GM12878 (cell line): ENCODE data around the gene THRB. TPM values are rescaled to one million over a fixed set of nuclear protein-coding genes. Genes with fewer than 3 reads are reported as not detected.

Source experiments
- ATAC-seq: fragments of 200-7000 bp; cut with Tn5 transposase; 3 replicates; pipeline ENCODE4 v1.9.1; 2020; ENCODE audit warnings: mild to moderate bottlenecking, moderate library complexity
- BruUV-seq: library from RNA; stranded (reverse); fragments of 400-500 nt; replicated peaks from 2 replicates; lab custom pipeline; 2021; lab: Mats Ljungman, UMichigan
- CTCF ChIA-PET: fragments of 300-600 bp; sonication (Branson Sonifier 250); formaldehyde crosslinking; extraction: SDS; loops from one replicate; lab custom pipeline; 2021; ENCODE audit warnings: inconsistent platforms; lab: Yijun Ruan, JAX
- POLR2A ChIA-PET: fragments of 350-600 bp; formaldehyde crosslinking; extraction: SDS; loops from one replicate; lab custom pipeline; 2021; ENCODE audit warnings: inconsistent platforms; lab: Charles Lee
- RAD21 ChIA-PET: fragments of 300-600 bp; sonication (Branson Sonifier 250); formaldehyde crosslinking; loops from one replicate; lab custom pipeline; 2023; ENCODE audit warnings: antibody characterized with exemption; ENCODE audit not compliant: unreplicated experiment; lab: Charles Lee
- SMC1A ChIA-PET: fragments of 300-600 bp; sonication (Branson Sonifier 250); formaldehyde crosslinking; loops from one replicate; lab custom pipeline; 2023; ENCODE audit not compliant: unreplicated experiment, uncharacterized antibody; lab: Charles Lee
- DNase-seq: peaks from one replicate; pipeline ENCODE4 v3.0.0-alpha.2; 2011; ENCODE audit warnings: low read depth, low spot score
- FAIRE-seq: peaks from 3 replicates; lab custom pipeline; 2011; peaks lifted over from hg19 to GRCh38; lab: Jason Lieb, UNC
- H2AFZ ChIP-seq: 2 replicates; pipeline ENCODE4 v1.6.0; 2011; ENCODE audit warnings: low read depth, low read length, control low read depth; ENCODE audit not compliant: control insufficient read depth
- H3K27ac ChIP-seq: 2 replicates; pipeline ENCODE4 v1.5.1; 2011; ENCODE audit warnings: control low read depth; ENCODE audit not compliant: control insufficient read depth, insufficient read depth
- H3K27me3 ChIP-seq, 2 experiments: replicated peaks in 1 of 2; 2 replicates each; pipeline versions ENCODE4 v1.6.0 to v1.6.1; 2011; ENCODE audit warnings: low read length in 1 of 2; ENCODE audit not compliant: control insufficient read depth in 2 of 2, insufficient read depth in 2 of 2
- H3K36me3 ChIP-seq, 2 experiments: 2 replicates each; pipeline ENCODE4 v1.5.1; 2011; ENCODE audit warnings: low read length in 1 of 2; ENCODE audit not compliant: control insufficient read depth in 2 of 2, insufficient read depth in 2 of 2
- H3K4me1 ChIP-seq: 2 replicates; pipeline ENCODE4 v1.6.1; 2011; ENCODE audit warnings: mild to moderate bottlenecking, low read length, moderate library complexity, mixed read lengths; ENCODE audit not compliant: control insufficient read depth, insufficient read depth
- H3K4me2 ChIP-seq: 2 replicates; pipeline ENCODE4 v1.6.0; 2011; ENCODE audit warnings: control low read depth; ENCODE audit not compliant: control insufficient read depth, insufficient read depth
- H3K4me3 ChIP-seq: fragments of 200-600 bp; sonication (generic); 2 replicates; pipeline ENCODE4 v1.5.1; 2016
- H3K79me2 ChIP-seq: 2 replicates; pipeline ENCODE4 v1.6.0; 2011; ENCODE audit warnings: low read length; ENCODE audit not compliant: control insufficient read depth, insufficient read depth
- H3K9ac ChIP-seq: 2 replicates; pipeline ENCODE4 v1.8.0; 2011; ENCODE audit warnings: low read length, control low read depth, mixed read lengths; ENCODE audit not compliant: control insufficient read depth, insufficient read depth
- H3K9me3 ChIP-seq: replicated peaks from 3 replicates; pipeline ENCODE4 v1.5.1; 2011; ENCODE audit warnings: mild to moderate bottlenecking, low read length; ENCODE audit not compliant: control insufficient read depth, insufficient read depth
- H4K20me1 ChIP-seq: 2 replicates; pipeline ENCODE4 v1.6.0; 2011; ENCODE audit not compliant: control insufficient read depth, insufficient read depth
- HCFC1 ChIP-seq: fragments of 150-350 bp; IDR thresholded peaks from 2 replicates; pipeline ENCODE4 v1.6.1; 2014; ENCODE audit warnings: low read length
- JUNB ChIP-seq: IDR thresholded peaks from 2 replicates; pipeline ENCODE4 v1.6.1; 2016; ENCODE audit warnings: antibody characterized with exemption, mild to moderate bottlenecking
- MYB ChIP-seq: fragments of 150-350 bp; IDR thresholded peaks from 2 replicates; pipeline ENCODE4 v1.6.1; 2014; ENCODE audit warnings: mild to moderate bottlenecking, low read depth, low read length, borderline replicate concordance
- PBX3 ChIP-seq: IDR thresholded peaks from 2 replicates; pipeline ENCODE4 v1.6.1; 2011; ENCODE audit warnings: mild to moderate bottlenecking, low read depth, low read length, moderate library complexity; ENCODE audit not compliant: insufficient replicate concordance
- POLR2AphosphoS5 ChIP-seq: IDR thresholded peaks from 2 replicates; pipeline ENCODE4 v1.6.1; 2011; ENCODE audit warnings: mild to moderate bottlenecking, low read length, inconsistent platforms
- RBBP5 ChIP-seq: fragments of 200-600 bp; sonication (generic); conservative IDR thresholded peaks from 2 replicates; pipeline ENCODE4 v1.6.1; 2016
- SP1 ChIP-seq: IDR thresholded peaks from one replicate; pipeline ENCODE4 v1.6.1; 2011; ENCODE audit warnings: low read depth, low read length
- ZNF687 ChIP-seq: fragments of 450-650 bp; IDR thresholded peaks from 2 replicates; pipeline ENCODE4 v1.6.1; 2017; ENCODE audit warnings: mild to moderate bottlenecking, moderate library complexity
- in situ Hi-C: fragments of 300-500 bp; cut with MboI; formaldehyde crosslinking; loops from 9 replicates; pipeline ENCODE4 v1.14.3; 2018; ENCODE audit warnings: mixed read lengths
- intact Hi-C: fragments of 100-400 bp; cut with micrococcal nuclease; formaldehyde crosslinking; loops from one replicate; pipeline ENCODE4 v1.14.2; 2022; ENCODE audit not compliant: unreplicated experiment
- polyA plus RNA-seq, 11 experiments: library from polyadenylated mRNA; depleted of rRNA in 4 of 11; unstranded in 6 of 11; stranded (reverse) in 5 of 11; fragments of >200 nt; fragmentation: Nextera tagmentation in 4 of 11; fragmentation: Illumina TruSeq in 1 of 11; extraction: Ambion mirVana in 4 of 11; extraction: Trizol in 1 of 11; gene quantifications; 1 replicate in 1 of 11; 2 replicates in 10 of 11; pipeline versions ENCODE4 v1.2.1 to v1.2.3, GENCODE V29; 2011 to 2016; ENCODE audit warnings: inconsistent platforms in 2 of 11, missing spikeins in 2 of 11, low read depth in 1 of 11
- total RNA-seq, 4 experiments: library from RNA; depleted of rRNA in 3 of 4; stranded (reverse); fragments of >200 nt in 3 of 4; fragmentation: Illumina TruSeq in 1 of 4; extraction: Trizol in 1 of 4; gene quantifications; 2 replicates each; pipeline versions ENCODE4 v1.2.1 to v1.2.3, GENCODE V29; 2013 to 2021

THRB gene
- total and polyA plus RNA-seq, 10 of the 15 experiments (the other 5 are each of a cell fraction or from before 2014, with no cell fraction given) = 0.05 TPM; not detected in 9

GRCh38 chr3:24355806-24356205, 138.8 kb downstream of the THRB start:
- CTCF ChIA-PET = no interaction called here
- no peak overlapping the region for H3K4me3 ChIP-seq
- no peak overlapping the region for H3K4me2 ChIP-seq
- SMC1A ChIA-PET = no interaction called here
- RAD21 ChIA-PET = no interaction called here
- intact Hi-C loops (no loop called here), in situ Hi-C loops (no loop called here)
- no peak for ATAC-seq
- no peak for DNase-seq
- H4K20me1 ChIP-seq = no peaks in the 10 kb centered on the region
- no peak for FAIRE-seq
- no peaks in the 10 kb centered on the region for H3K36me3 ChIP-seq
- BruUV-seq = no TSS peak
- TF ChIP-seq PBX3 (no peak), MYB (no peak), JUNB (no peak), SP1 (no peak), HCFC1 (no peak)
- TF ChIP-seq, all 136 proteins: peak for 0
- H3K9me3 ChIP-seq = no peaks in the 10 kb centered on the region
- no peak overlapping the region for H2AFZ ChIP-seq
- H3K79me2 ChIP-seq = no peaks in the 10 kb centered on the region
- H3K4me1 ChIP-seq = no peaks in the 10 kb centered on the region
- no peaks in the 10 kb centered on the region for H3K27me3 ChIP-seq
- no peak overlapping the region for H3K9ac ChIP-seq
- no peak overlapping the region for H3K27ac ChIP-seq
- POLR2A ChIA-PET = no interaction called here

GRCh38 chr3:24354230-24354629, 140.4 kb downstream of the THRB start:
- CTCF ChIA-PET = no interaction called here
- POLR2A ChIA-PET = no interaction called here
- FAIRE-seq (no peak), DNase-seq (no peak), ATAC-seq (no peak)
- TF ChIP-seq POLR2AphosphoS5 = no peak
- TF ChIP-seq SP1 = no peak
- TF ChIP-seq ZNF687 = no peak
- TF ChIP-seq RBBP5 = no peak
- Histone ChIP-seq H3K9ac (no peak overlapping the region), H3K27ac (no peak overlapping the region), H3K79me2 (no peaks in the 10 kb centered on the region), H3K4me3 (no peak overlapping the region), H3K9me3 (no peaks in the 10 kb centered on the region), H3K4me2 (no peak overlapping the region), H3K36me3 (no peaks in the 10 kb centered on the region), H3K27me3 (no peaks in the 10 kb centered on the region), H2AFZ (no peak overlapping the region), H3K4me1 (no peaks in the 10 kb centered on the region), H4K20me1 (no peaks in the 10 kb centered on the region)
- BruUV-seq = no TSS peak
- in situ Hi-C loops (no loop called here), intact Hi-C loops (no loop called here)
- RAD21 ChIA-PET = no interaction called here
- SMC1A ChIA-PET = no interaction called here
